ENCODE data around the gene PCDHGA1. TPM values are rescaled to one million over a fixed set of nuclear protein-coding genes. Genes with fewer than 3 reads are reported as not detected.

Gene PCDHGA1
- total and polyA plus RNA-seq, 2 of the 4 experiments (the other 2 are of a cell fraction) = 0.90 to 0.92 TPM

GRCh38 chr5:141517880-141518617, 187.7 kb downstream of the PCDHGA1 start:
- H2BK5ac ChIP-seq (ENCODE audit: low read depth, low read length, poor library complexity, severe bottlenecking) = peak overlapping the region; percentile 6
- no peak overlapping the region for H3K4me3 ChIP-seq (ENCODE audit: insufficient read depth, low read depth, low read length)
- H3K9ac ChIP-seq (ENCODE audit: low read depth, low read length) = no peak overlapping the region; the same call in 1 of the 2 replicates
- H3K4me2 ChIP-seq (ENCODE audit: low read depth, low read length) = no peak overlapping the region
- H2AFZ ChIP-seq (replicated peaks; ENCODE audit: low read length, poor library complexity) = no peak overlapping the region
- intact Hi-C loops (cut with micrococcal nuclease) (no loop called here), dilution Hi-C loops (cut with HindIII; ENCODE audit: low sequenced_read_pairs, unreplicated experiment) (no loop called here), in situ Hi-C loops (cut with MboI; ENCODE audit: low sequenced_read_pairs) (no loop called here)
- H2BK20ac ChIP-seq (ENCODE audit: low read depth, low read length) = peak overlapping the region; percentile 47; the same call in 1 of the 2 replicates
- H3K14ac ChIP-seq (replicated peaks; ENCODE audit: low read depth, low read length) = peak overlapping the region; percentile 34; the same call in 1 of the 2 replicates
- peak overlapping the region; percentile 79 for H2AK5ac ChIP-seq (ENCODE audit: low read depth, low read length)
- peak; percentile 42 for ATAC-seq (ENCODE audit: low read depth)
- peak overlapping the region; percentile 25; the same call in 1 of the 2 replicates for H3K23ac ChIP-seq (ENCODE audit: low read depth, low read length)
- H3K56ac ChIP-seq (ENCODE audit: extremely low read depth, insufficient read depth, low read length) = no peak overlapping the region
- POLR2A ChIA-PET (ENCODE audit: unreplicated experiment) = interaction anchor here (0.5 to 0.6 kb wide), 2 partner anchors 31 to 50 kb away, joined by 3 to 8 read pairs; no protein-coding TSS in a partner anchor
- 0 out of 2 replicates have a peak overlapping the region, but pooled peaks have one; percentile 34 for H3K18ac ChIP-seq (ENCODE audit: low read depth, low read length)
- H2BK15ac ChIP-seq (ENCODE audit: low read depth, low read length) = peak overlapping the region; percentile 56; the same call in 2 of the 3 replicates
- peak; percentile 87 for DNase-seq
- peak overlapping the region; percentile 77; the same call in 1 of the 2 replicates for H3K27ac ChIP-seq (ENCODE audit: insufficient read depth, low read length)
- H4K8ac ChIP-seq (ENCODE audit: low read depth in 2 of 2, low read length in 2 of 2) = peak overlapping the region in 1 of 2 experiments; percentile 53; a peak in 1 of 4 replicates
- peak overlapping the region; percentile 9; the same call in 1 of the 2 replicates for H4K91ac ChIP-seq (ENCODE audit: insufficient read depth, low read depth, low read length)
- H4K5ac ChIP-seq (ENCODE audit: low read depth, low read length) = peak overlapping the region; percentile 15; the same call in 1 of the 2 replicates
- CTCF ChIA-PET = interaction anchor here (0.6 to 1.8 kb wide), 6 partner anchors 27 to 767 kb away, joined by 3 to 7 read pairs (median 4); partner anchors contain the start of gene PCDHB14
- peak overlapping the region; percentile 68 for H2AK9ac ChIP-seq (replicated peaks; ENCODE audit: low read depth, low read length, poor library complexity)
- 90% methylated on average over 2 of the region's 11 CpGs; no CpG with 5 or more reads in 1 of the 2 experiments for WGBS, 2 experiments (ENCODE audit: extremely low coverage in 2 of 2, insufficient read length in 1 of 2)
- peaks cover 37% of the 10 kb centered on the region for H3K9me1 ChIP-seq (ENCODE audit: insufficient read depth, low read length)
- peaks cover 5% of the 10 kb centered on the region for H3K36me3 ChIP-seq (ENCODE audit: control insufficient read depth, insufficient read depth, low read length)
- H2BK120ac ChIP-seq (ENCODE audit: low read depth, low read length) = peak overlapping the region; percentile 67
- no peaks in the 10 kb centered on the region for H4K20me1 ChIP-seq (ENCODE audit: insufficient read depth, low read length)
- peaks cover 57% of the 10 kb centered on the region for H3K4me1 ChIP-seq (ENCODE audit: control insufficient read depth, insufficient read depth, low read length)
- peak overlapping the region; percentile 74; the same call in 1 of the 2 replicates for H3K4ac ChIP-seq (ENCODE audit: low read depth, low read length)
- BruUV-seq (replicated peaks) = no TSS peak
- H3K9me3 ChIP-seq (ENCODE audit: control insufficient read depth, insufficient read depth, low read length) = no peaks in the 10 kb centered on the region
- H3K79me1 ChIP-seq (ENCODE audit: low read depth in 1 of 2, low read length in 2 of 2) = peaks cover 6 to 48% of the 10 kb centered on the region in 2 experiments; a peak in 3 of 4 replicates
- no peaks in the 10 kb centered on the region for H3K27me3 ChIP-seq (ENCODE audit: control insufficient read depth, insufficient read depth, low read length)
- TF ChIP-seq USF2 (IDR thresholded peaks at IDR 0.05; ENCODE audit: low read depth, low read length) (no peak), MAFK (IDR thresholded peaks at IDR 0.05; ENCODE audit: low read depth, low read length) (no peak), FOS (IDR thresholded peaks at IDR 0.05; ENCODE audit: low read depth, low read length) (0 out of 2 replicates have a peak, but pooled peaks have one; percentile 12), CTCF (conservative IDR thresholded peaks at IDR 0.05; ENCODE audit: low read depth, low read length) (no peak), MXI1 (IDR thresholded peaks at IDR 0.05; ENCODE audit: borderline replicate concordance, low read depth, low read length) (no peak), SMC3 (IDR thresholded peaks at IDR 0.05; ENCODE audit: low read depth, low read length) (no peak), RCOR1 (IDR thresholded peaks at IDR 0.05; ENCODE audit: insufficient replicate concordance, low read length) (peak; percentile 58), NFE2L2 (IDR thresholded peaks at IDR 0.05; ENCODE audit: low read depth, low read length) (no peak), RFX5 (IDR thresholded peaks at IDR 0.05; ENCODE audit: low read depth, low read length) (peak; percentile 28; the same call in 1 of the 2 replicates), CHD1 (IDR thresholded peaks at IDR 0.05; ENCODE audit: low read depth, low read length) (no peak), MAZ (IDR thresholded peaks at IDR 0.05; ENCODE audit: borderline replicate concordance, low read depth, low read length) (0 out of 2 replicates have a peak, but pooled peaks have one; percentile 13), BHLHE40 (IDR thresholded peaks at IDR 0.05; ENCODE audit: low read depth, low read length) (no peak)
